ENCODE results near the gene TENT4B. TPM values are rescaled to one million over a fixed set of nuclear protein-coding genes. Genes with fewer than 3 reads are reported as not detected.

The TENT4B gene
- total RNA-seq, 1 donor from 2014 or later = 9.6 TPM

GRCh38 chr16:50276801-50277555, 123.9 kb downstream of the TENT4B start:
- DNase-seq (ENCODE audit: extremely low spot score, unreplicated experiment) = no peak
- Mint-ChIP-seq H3K4me3 (ENCODE audit: unreplicated experiment) (no peak overlapping the region), H3K27me3 (ENCODE audit: unreplicated experiment) (peaks cover 3% of the 10 kb centered on the region), H3K9me3 (ENCODE audit: unreplicated experiment) (peaks cover 9% of the 10 kb centered on the region), H3K36me3 (ENCODE audit: unreplicated experiment) (peaks cover 5% of the 10 kb centered on the region), H3K4me1 (ENCODE audit: unreplicated experiment) (no peaks in the 10 kb centered on the region), H3K27ac (ENCODE audit: unreplicated experiment) (no peak overlapping the region)
- TF ChIP-seq, protein P1, sequence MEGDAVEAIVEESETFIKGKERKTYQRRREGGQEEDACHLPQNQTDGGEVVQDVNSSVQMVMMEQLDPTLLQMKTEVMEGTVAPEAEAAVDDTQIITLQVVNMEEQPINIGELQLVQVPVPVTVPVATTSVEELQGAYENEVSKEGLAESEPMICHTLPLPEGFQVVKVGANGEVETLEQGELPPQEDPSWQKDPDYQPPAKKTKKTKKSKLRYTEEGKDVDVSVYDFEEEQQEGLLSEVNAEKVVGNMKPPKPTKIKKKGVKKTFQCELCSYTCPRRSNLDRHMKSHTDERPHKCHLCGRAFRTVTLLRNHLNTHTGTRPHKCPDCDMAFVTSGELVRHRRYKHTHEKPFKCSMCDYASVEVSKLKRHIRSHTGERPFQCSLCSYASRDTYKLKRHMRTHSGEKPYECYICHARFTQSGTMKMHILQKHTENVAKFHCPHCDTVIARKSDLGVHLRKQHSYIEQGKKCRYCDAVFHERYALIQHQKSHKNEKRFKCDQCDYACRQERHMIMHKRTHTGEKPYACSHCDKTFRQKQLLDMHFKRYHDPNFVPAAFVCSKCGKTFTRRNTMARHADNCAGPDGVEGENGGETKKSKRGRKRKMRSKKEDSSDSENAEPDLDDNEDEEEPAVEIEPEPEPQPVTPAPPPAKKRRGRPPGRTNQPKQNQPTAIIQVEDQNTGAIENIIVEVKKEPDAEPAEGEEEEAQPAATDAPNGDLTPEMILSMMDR (IDR thresholded peaks at IDR 0.05) = no peak

GRCh38 chr16:50278251-50278650, 125.1 kb downstream of the TENT4B start:
- no peak overlapping the region for H3K27ac Mint-ChIP-seq (ENCODE audit: unreplicated experiment)
- H3K4me1 Mint-ChIP-seq (ENCODE audit: unreplicated experiment) = no peaks in the 10 kb centered on the region
- TF ChIP-seq, protein P1 (IDR thresholded peaks at IDR 0.05) = no peak
- H3K27me3 Mint-ChIP-seq (ENCODE audit: unreplicated experiment) = peaks cover 3% of the 10 kb centered on the region
- peaks cover 9% of the 10 kb centered on the region for H3K9me3 Mint-ChIP-seq (ENCODE audit: unreplicated experiment)
- DNase-seq (ENCODE audit: extremely low spot score, unreplicated experiment) = no peak
- no peak overlapping the region for H3K4me3 Mint-ChIP-seq (ENCODE audit: unreplicated experiment)
- H3K36me3 Mint-ChIP-seq (ENCODE audit: unreplicated experiment) = peaks cover 5% of the 10 kb centered on the region

DNA sequence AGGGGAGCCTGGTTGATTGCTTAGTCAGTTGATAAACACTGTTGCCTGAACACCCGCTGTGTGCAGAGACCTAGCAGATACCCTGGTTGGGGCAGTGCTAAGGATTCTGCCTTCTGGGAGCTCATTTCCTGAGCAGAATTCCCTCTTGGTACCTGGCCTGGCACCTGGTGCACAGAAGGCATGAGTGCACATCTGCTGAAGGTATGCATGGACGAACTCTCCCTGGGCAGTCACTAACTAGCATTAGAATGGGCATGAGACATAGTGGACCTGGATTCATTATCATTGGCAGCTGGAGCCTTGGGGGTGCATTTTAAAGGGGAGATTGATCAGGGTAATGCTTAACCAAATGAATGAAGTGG, 126.4 kb downstream of the TENT4B start:
- TF ChIP-seq, protein P1 (IDR thresholded peaks at IDR 0.05) = no peak
- H3K36me3 Mint-ChIP-seq (ENCODE audit: unreplicated experiment) = peaks cover 5% of the 10 kb centered on the region
- peaks cover 4% of the 10 kb centered on the region for H3K4me1 Mint-ChIP-seq (ENCODE audit: unreplicated experiment)
- DNase-seq (ENCODE audit: extremely low spot score, unreplicated experiment) = no peak
- H3K27me3 Mint-ChIP-seq (ENCODE audit: unreplicated experiment) = peaks cover 3% of the 10 kb centered on the region
- no peak overlapping the region for H3K4me3 Mint-ChIP-seq (ENCODE audit: unreplicated experiment)
- H3K9me3 Mint-ChIP-seq (ENCODE audit: unreplicated experiment) = peaks cover 9% of the 10 kb centered on the region
- no peak overlapping the region for H3K27ac Mint-ChIP-seq (ENCODE audit: unreplicated experiment)

DNA sequence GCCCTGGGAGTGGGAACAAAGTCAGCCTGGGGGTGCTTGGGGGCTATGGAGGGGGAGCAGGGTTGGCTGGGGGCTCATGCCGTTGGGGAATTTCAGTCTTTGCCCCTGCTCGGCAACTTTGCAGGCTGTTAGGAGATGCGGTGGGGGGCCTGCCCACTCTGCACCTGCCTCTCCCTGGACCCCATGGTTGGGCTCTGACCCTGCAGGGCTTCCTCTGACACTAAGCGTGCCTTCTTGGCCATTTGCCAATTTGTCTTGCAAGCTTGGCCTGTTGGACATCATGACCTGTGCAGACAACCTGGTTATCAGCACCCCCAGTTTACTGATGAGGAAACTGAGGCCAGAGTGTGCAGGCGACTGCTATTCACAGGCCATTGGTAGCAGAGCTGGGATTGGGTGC, 127.8 kb downstream of the TENT4B start:
- Mint-ChIP-seq H3K27ac (ENCODE audit: unreplicated experiment) (no peak overlapping the region), H3K4me3 (ENCODE audit: unreplicated experiment) (no peak overlapping the region), H3K4me1 (ENCODE audit: unreplicated experiment) (peaks cover 7% of the 10 kb centered on the region), H3K36me3 (ENCODE audit: unreplicated experiment) (peaks cover 5% of the 10 kb centered on the region), H3K27me3 (ENCODE audit: unreplicated experiment) (peaks cover 3% of the 10 kb centered on the region), H3K9me3 (ENCODE audit: unreplicated experiment) (peaks cover 9% of the 10 kb centered on the region)
- TF ChIP-seq, protein P1 (IDR thresholded peaks at IDR 0.05) = no peak
- DNase-seq (ENCODE audit: extremely low spot score, unreplicated experiment) = no peak

Other genes with a start within 250 kb of the TENT4B start
- gene CNEP1R1, start 128.1 kb upstream of the TENT4B start, total RNA-seq = 19.7 and 23.0 TPM in 2 replicates
- 19.4 and 20.3 TPM in 2 replicates for gene HEATR3, start 87.3 kb upstream of the TENT4B start, total RNA-seq
- 4.6 TPM in 2 replicates for gene ADCY7, start 113.2 kb downstream of the TENT4B start, total RNA-seq
- 58.4 and 72.3 TPM in 2 replicates for gene BRD7, start 215.7 kb downstream of the TENT4B start, total RNA-seq